GM21423 (cell line): ENCODE measurements around the gene FAM124A.

ENCODE experiments used
- ATAC-seq: cut with Tn5 transposase; IDR thresholded peaks from one replicate; pipeline ENCODE4 v1.9.1; 2021; ENCODE audit warnings: mild to moderate bottlenecking, moderate library complexity; ENCODE audit not compliant: unreplicated experiment

FAM124A gene, protein sequence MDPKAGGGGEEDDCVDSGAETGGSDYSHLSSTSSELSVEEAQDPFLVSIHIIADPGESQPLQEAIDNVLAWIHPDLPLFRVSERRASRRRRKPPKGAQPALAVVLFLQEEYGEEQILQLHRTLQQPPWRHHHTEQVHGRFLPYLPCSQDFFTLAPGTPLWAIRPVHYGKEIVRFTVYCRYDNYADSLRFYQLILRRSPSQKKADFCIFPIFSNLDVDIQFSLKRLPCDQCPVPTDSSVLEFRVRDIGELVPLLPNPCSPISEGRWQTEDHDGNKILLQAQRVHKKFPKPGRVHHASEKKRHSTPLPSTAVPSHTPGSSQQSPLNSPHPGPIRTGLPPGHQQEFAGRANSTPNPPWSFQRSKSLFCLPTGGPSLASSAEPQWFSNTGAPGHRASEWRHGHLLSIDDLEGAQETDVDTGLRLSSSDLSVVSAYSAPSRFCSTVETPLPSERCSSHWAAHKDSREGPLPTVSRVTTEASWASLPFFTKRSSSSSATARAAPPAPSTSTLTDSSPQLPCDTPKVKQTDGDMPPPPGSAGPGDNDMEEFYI

GRCh38 chr13:51222037-51222685, at the start of gene FAM124A:
Gene FAM124A, plus strand, starts transcription at chr13:51222398. Its CDS starts 104 bp downstream, at chr13:51222502.
- peak; percentile 82 for ATAC-seq

GRCh38 chr13:51175021-51175420, 47.2 kb upstream of the FAM124A start:
- no peak for ATAC-seq

- no peak for ATAC-seq
Observed at GRCh38 chr13:51175639-51176038, 46.6 kb upstream of the FAM124A start.

- no peak for ATAC-seq
Observed at GRCh38 chr13:51177188-51177587, 45.0 kb upstream of the FAM124A start.

DNA sequence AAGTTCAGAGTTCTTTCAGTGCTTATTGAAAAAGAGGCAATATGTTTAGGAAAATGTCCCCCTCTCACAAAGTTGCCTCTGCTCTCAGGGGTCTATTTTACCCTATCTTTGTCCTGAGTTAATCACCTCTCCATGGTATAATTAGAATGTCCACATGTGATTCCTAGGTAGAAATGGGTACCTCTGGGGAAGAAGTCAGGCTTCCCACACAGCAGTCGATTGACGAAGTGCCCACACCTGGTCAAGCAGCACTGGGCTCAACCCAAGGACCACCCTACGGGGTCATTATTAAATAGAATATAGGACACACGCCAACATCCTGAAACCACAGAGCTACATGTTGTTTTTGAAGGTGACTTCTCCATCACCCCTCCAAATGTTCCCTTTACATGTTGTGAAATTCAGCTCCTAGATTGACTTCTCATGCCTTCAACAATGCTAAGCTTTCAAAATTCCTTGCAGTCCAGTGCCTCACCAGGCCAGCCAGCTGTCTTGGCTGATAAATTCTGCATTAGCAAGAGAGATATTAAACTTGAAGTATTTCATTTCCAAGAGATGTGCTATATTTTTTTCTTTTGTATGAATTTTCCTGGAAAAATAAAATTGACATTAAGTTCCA, 43.6 kb upstream of the FAM124A start:
- ATAC-seq, result no peak

DNA sequence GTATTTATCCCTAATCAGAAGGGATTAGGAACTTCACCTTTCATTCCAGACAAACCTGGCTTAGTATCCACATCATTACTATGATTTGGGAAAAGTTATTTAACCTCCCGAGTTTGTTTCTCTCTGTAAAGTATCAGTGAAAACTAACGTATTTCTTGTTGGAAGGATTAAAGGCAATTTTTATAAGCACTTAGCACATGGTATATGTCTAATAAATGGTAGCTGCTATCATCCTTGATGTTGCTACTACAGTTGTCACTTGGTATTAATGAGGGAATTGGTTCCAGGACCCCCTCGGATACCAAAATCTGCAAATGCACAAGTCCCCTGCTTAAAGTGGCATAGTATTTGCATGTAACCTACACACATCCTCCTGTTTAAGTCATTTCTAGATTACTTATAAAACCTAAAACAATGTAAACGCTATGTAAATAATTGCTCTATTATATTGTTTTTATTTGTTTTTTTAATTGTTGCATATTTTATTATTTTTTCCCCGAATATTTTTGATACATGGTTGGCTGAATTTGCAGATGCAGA, 42.7 kb upstream of the FAM124A start:
- no peak for ATAC-seq

GRCh38 chr13:51180853-51181511, 41.2 kb upstream of the FAM124A start:
- ATAC-seq, result no peak

- ATAC-seq, result no peak
Observed at GRCh38 chr13:51181786-51182383, 40.3 kb upstream of the FAM124A start.

DNA sequence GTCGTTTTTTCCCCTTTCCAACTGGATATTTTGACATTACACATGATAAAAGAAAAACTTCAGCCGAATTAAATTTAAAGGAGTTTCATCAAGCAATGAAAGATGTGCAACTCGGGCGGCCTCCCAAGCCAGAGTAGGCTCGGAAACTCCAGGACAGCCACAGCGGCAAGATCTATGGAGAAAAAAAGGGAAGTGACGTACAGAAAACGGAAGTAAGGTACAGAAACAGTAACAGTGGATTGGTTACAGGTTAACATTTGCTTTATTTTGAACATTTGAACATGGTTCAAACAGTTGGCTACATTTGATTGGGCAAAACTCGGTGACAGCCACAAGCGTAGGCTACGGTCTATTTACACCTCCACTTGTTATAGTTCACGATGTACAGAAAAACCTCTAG, 30.5 kb upstream of the FAM124A start:
- ATAC-seq, result no peak

- ATAC-seq, result no peak
Observed at GRCh38 chr13:51192348-51192747, 29.9 kb upstream of the FAM124A start.

DNA sequence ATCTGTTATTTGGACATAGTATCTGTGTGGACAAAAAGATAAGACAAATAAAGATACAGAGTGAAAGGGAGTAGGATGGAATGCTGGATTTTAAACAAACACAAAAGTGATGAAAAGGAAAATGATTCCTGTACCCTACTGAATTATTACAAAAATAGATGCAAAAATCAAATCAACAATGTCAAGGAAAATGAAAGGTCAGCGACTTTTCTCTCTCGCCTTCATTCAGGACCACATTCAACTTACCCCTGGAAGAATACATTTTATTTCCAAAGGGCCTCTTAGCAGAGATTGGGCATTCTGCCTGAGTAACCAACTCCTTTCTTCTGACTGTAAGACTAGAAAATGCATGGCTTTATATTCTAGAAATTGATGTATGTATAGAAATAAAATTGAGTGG, 28.8 kb upstream of the FAM124A start:
- no peak for ATAC-seq

DNA sequence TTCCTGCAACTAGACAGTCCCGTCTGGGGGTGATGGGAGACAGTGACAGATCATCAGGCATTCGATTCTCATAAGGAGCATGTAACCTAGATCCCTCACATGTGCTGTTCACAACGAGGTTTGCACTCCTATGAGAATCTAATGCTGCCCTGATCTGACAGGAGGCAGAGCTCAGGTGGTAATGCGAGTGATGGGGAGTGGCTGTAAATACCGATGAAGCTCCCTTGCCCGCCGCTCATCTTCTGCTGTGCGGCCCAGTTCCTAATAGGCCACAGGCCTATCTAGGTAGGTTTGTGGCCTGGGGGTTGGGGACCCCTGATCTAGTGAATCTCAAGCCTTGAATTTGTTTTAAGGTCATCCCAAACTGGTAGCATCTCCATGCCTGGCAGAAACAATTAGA, 27.3 kb upstream of the FAM124A start:
- ATAC-seq, result no peak

GRCh38 chr13:51201886-51202285, 20.3 kb upstream of the FAM124A start:
- no peak for ATAC-seq

DNA sequence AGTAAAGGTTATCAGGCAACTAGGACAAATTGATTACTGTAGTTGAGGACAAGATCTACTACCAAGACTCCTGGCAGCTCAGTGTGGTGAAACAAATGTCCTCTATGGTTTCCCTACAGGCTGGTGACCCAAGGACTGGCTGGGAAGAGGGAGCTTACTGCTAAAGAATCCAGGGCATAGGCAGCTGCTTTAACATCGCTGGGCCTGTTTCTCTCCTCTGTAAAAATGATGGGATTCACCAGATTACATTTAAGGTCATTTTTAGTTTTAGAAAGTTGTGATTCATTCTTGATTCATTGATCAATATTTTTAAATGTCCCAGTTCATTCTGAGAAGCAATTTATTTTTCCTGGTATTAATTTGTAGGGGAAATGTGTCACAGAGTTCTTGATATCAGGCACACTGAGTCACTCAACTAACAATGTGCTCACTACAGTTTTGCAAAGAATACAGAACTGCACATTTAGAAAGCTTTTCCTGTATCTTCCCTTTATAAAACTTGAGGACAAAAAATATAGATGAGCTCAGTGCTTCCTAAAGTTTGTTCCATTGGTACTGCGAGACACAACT, 19.6 kb upstream of the FAM124A start:
- ATAC-seq, result no peak

DNA sequence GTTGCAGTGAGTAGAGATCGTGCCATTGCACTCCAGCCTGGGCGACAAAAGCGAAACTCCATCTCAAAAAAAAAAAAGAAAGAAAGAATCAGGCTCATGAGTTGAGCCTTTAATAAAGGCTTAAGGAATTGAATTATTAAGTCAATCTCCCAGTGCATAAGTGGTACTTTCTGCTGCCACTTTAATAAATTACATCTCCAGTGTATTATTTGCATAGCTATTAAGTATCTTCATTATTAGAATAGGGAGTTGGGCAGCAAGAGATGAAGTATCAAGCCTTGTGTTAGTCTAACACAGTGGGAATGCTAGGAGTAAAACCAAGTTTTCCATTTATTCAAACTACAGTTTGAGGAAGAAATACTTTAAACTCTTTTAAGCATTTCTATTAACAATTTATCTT, 15.6 kb upstream of the FAM124A start:
- ATAC-seq, result no peak

DNA sequence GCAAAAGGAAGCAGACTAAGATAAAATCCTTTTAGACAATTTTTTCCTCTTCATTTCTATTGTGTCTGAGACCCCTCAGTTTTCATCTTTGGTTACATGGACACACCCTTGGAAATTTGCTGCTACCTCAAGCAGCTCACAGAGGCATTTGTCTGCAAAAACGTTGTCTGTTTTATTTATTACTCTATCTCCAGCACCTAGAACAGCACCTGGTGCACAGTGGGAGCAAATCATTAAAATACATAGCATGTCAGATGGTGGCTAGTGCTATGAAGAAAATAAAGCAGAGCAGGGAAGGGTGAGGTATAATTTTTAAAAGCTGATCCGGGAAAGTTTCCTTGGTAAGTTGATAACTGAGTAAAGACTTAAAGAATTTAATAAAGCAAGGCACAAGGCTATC, 14.3 kb upstream of the FAM124A start:
- no peak for ATAC-seq

- ATAC-seq, result no peak
Observed at GRCh38 chr13:51208716-51209115, 13.5 kb upstream of the FAM124A start.

GRCh38 chr13:51211910-51212309, 10.3 kb upstream of the FAM124A start:
- ATAC-seq, result no peak

GRCh38 chr13:51212758-51213157, 9.4 kb upstream of the FAM124A start:
- no peak for ATAC-seq

DNA sequence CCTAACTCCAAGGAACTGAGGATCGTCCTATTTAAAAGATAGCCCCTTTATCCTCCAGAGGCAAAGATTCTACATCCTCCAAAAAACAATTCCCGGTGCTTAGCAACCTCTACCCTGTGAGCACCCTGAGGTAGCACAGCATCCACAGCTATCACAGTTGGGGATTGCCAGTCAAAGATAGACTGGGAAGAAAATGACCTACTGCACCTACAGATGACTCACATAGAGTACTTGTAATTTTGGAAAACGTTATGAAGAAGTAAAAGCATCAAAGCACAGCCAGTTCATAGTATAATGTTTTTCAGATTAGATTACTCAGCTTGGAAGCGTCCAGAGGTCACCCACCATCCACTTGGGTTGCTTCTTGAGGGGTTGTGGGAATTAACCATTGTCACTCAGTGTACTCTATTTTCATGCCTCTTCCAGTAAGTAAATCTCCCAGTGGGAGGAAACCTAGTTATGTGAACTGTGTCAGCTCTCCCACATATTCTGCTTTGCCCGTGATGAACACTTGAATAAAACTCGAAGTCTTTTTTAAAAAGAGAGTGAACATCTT, 8.9 kb upstream of the FAM124A start:
- no peak for ATAC-seq
